OCI-LY1 (cell line): ENCODE measurements around the gene LDLRAD2.

Source experiments
- H2AFZ ChIP-seq: fragments of 200-600 bp; sonication (generic), shearing (Covaris generic); 2 replicates; pipeline ENCODE4 v1.6.0; 2014; ENCODE audit warnings: antibody characterized with exemption, mild to moderate bottlenecking, low read length
- H3F3A ChIP-seq: fragments of 200-600 bp; sonication (generic), shearing (Covaris generic); 2 replicates; pipeline ENCODE4 v1.6.0; 2014; ENCODE audit warnings: mild to moderate bottlenecking, antibody characterized with exemption, low read length, moderate library complexity; ENCODE audit not compliant: insufficient read depth
- H3K27ac ChIP-seq: fragments of 200-600 bp; sonication (generic); 2 replicates; pipeline ENCODE4 v1.5.1; 2014; ENCODE audit warnings: low read length, mixed run types, mild to moderate bottlenecking, low read depth; ENCODE audit not compliant: poor library complexity, severe bottlenecking
- H3K27me3 ChIP-seq: fragments of 200-600 bp; sonication (generic); 2 replicates; pipeline ENCODE4 v1.6.0; 2014; ENCODE audit warnings: antibody characterized with exemption, mild to moderate bottlenecking, low read length, moderate library complexity; ENCODE audit not compliant: insufficient read depth
- H3K36me3 ChIP-seq: fragments of 200-600 bp; sonication (generic); 2 replicates; pipeline ENCODE4 v1.6.1; 2014; ENCODE audit warnings: mild to moderate bottlenecking, antibody characterized with exemption, low read length, moderate library complexity, mixed read lengths; ENCODE audit not compliant: insufficient read depth
- H3K4me1 ChIP-seq: fragments of 200-600 bp; sonication (generic); 2 replicates; pipeline ENCODE4 v1.5.1; 2014; ENCODE audit warnings: mild to moderate bottlenecking, low read length, moderate library complexity; ENCODE audit not compliant: insufficient read depth, severe bottlenecking
- H3K4me2 ChIP-seq: fragments of 200-600 bp; sonication (generic), shearing (Covaris generic); 2 replicates; pipeline ENCODE4 v1.6.1; 2014; ENCODE audit warnings: low read length
- H3K4me3 ChIP-seq: fragments of 200-600 bp; sonication (generic); 2 replicates; pipeline ENCODE4 v1.5.1; 2014; ENCODE audit warnings: low read length, low read depth, mild to moderate bottlenecking, mixed read lengths; ENCODE audit not compliant: poor library complexity, severe bottlenecking
- H3K79me2 ChIP-seq: fragments of 200-600 bp; shearing (Covaris generic); 2 replicates; pipeline ENCODE4 v1.6.1; 2016; ENCODE audit warnings: mixed run types, low read length, mixed read lengths; ENCODE audit not compliant: insufficient read depth
- H3K9ac ChIP-seq: fragments of 200-600 bp; sonication (generic), shearing (Covaris generic); 2 replicates; pipeline ENCODE4 v1.6.1; 2014; ENCODE audit warnings: mild to moderate bottlenecking, low read length, mixed read lengths
- H3K9me2 ChIP-seq: fragments of 200-600 bp; sonication (generic), shearing (Covaris generic); 2 replicates; pipeline ENCODE4 v1.6.1; 2014; ENCODE audit warnings: low read depth, mild to moderate bottlenecking, low read length, mixed read lengths
- H3K9me3 ChIP-seq: fragments of 200-600 bp; shearing (Covaris generic); 2 replicates; pipeline ENCODE4 v1.6.1; 2014; ENCODE audit warnings: low read length, mixed read lengths
- H4K20me1 ChIP-seq: fragments of 200-600 bp; sonication (generic), shearing (Covaris generic); 2 replicates; pipeline ENCODE4 v1.6.0; 2016; ENCODE audit warnings: mild to moderate bottlenecking, low read length; ENCODE audit not compliant: insufficient read depth
- EZH2 ChIP-seq: fragments of 200-600 bp; sonication (generic), shearing (Covaris generic); IDR thresholded peaks from 2 replicates; pipeline ENCODE4 v1.8.0; 2017; ENCODE audit warnings: borderline replicate concordance, mixed run types, mild to moderate bottlenecking, antibody characterized with exemption, low read length, moderate library complexity, mixed read lengths
- TF ChIP-seq, protein P1 (sequence below): fragments of 200-600 bp; sonication (generic), shearing (Covaris generic); IDR thresholded peaks from 2 replicates; pipeline ENCODE4 v1.5.1; 2017; ENCODE audit warnings: mild to moderate bottlenecking, antibody characterized with exemption, low read length, moderate library complexity, mixed read lengths

LDLRAD2 gene

DNA sequence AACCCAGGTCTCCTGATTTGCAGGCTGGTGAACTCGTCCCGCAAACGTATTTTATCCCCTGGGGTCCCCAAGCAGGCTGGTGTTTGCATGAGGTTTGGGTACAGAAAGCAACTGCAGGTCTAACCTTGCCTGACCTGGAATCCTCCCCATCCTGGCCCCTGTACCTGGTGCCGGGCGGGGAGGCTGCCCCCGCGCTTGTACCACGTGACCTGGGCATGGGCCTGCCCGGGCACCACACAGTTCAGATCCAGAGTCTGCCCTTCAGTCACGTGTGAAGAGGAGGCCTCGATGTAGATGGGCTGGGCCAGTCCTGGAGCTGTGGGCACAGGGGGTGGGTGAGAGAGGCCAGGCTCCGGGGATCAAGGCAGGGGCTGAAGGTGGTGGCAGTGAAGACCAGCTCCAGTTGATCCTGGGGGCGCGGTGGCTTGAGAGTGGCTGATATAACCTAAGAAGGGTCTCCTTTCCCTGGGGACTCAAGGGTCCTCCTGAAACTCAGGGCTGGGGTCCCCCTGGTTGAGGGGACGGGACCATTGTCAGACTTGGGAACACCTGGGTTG lies 30.6 kb downstream of the LDLRAD2 start:
- Histone ChIP-seq H4K20me1 (no peaks in the 10 kb centered on the region), H3K36me3 (no peaks in the 10 kb centered on the region)

DNA sequence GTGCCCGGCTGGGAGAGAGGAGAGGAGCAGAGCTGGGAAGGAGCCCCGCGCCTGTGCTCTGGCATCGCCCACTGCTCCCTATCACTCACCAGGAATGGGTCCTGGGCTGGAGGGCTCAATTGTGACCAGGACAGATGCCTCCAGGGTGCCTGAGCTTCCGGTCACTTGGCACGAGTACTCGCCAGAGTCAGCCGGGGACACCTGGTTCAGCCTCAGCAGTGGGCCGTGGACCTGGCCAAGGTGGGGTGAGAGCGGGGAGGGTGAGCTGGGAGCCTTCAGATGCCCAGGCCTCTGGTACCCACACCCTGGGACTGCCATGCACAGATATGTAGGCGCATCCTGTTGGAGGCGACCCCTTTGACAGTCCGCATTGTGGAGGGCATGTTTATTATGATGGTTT lies 31.1 kb downstream of the LDLRAD2 start:
- Histone ChIP-seq H3K27ac (no peak overlapping the region), H3K4me3 (no peak overlapping the region), H3F3A (no peaks in the 10 kb centered on the region), H3K4me1 (no peaks in the 10 kb centered on the region), H3K79me2 (no peaks in the 10 kb centered on the region), H3K9me3 (no peaks in the 10 kb centered on the region), H3K36me3 (no peaks in the 10 kb centered on the region), H3K27me3 (no peaks in the 10 kb centered on the region; the same call in 1 of the 2 replicates), H4K20me1 (no peaks in the 10 kb centered on the region), H3K9me2 (no peaks in the 10 kb centered on the region), H2AFZ (no peak overlapping the region), H3K4me2 (no peak overlapping the region), H3K9ac (no peak overlapping the region)
- TF ChIP-seq, protein P1, sequence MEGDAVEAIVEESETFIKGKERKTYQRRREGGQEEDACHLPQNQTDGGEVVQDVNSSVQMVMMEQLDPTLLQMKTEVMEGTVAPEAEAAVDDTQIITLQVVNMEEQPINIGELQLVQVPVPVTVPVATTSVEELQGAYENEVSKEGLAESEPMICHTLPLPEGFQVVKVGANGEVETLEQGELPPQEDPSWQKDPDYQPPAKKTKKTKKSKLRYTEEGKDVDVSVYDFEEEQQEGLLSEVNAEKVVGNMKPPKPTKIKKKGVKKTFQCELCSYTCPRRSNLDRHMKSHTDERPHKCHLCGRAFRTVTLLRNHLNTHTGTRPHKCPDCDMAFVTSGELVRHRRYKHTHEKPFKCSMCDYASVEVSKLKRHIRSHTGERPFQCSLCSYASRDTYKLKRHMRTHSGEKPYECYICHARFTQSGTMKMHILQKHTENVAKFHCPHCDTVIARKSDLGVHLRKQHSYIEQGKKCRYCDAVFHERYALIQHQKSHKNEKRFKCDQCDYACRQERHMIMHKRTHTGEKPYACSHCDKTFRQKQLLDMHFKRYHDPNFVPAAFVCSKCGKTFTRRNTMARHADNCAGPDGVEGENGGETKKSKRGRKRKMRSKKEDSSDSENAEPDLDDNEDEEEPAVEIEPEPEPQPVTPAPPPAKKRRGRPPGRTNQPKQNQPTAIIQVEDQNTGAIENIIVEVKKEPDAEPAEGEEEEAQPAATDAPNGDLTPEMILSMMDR, result no peak
- no peak for TF ChIP-seq EZH2

More for the DNA sequence above, 30.6 kb downstream of the LDLRAD2 start:
- Histone ChIP-seq H3K79me2 (no peaks in the 10 kb centered on the region), H3K27me3 (no peaks in the 10 kb centered on the region; the same call in 1 of the 2 replicates), H3K27ac (no peak overlapping the region), H3K9me2 (no peaks in the 10 kb centered on the region), H3K9me3 (no peaks in the 10 kb centered on the region), H3F3A (no peaks in the 10 kb centered on the region), H3K4me3 (no peak overlapping the region), H3K4me1 (no peaks in the 10 kb centered on the region), H3K9ac (no peak overlapping the region), H3K4me2 (no peak overlapping the region), H2AFZ (no peak overlapping the region)
- TF ChIP-seq EZH2, result no peak
- TF ChIP-seq, protein P1, result no peak

DNA sequence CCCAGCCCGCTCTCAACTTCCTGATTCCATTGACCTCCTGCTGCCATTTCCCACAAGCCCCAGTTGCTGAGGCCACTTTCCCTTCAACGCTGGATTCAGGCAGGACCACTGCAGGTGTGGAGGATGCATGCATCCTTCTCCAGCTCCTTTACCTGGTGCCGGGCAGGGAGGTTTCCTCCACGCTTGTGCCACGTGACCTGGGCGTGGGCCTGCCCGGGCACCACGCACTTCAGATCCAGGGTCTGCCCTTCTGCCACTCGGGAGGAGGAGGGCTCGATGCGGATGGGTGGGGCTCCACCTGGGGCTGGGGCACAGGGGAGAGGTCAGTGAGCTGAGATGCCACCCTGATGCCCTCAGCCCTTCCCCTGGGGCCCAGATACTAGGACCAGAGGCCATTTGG lies 31.9 kb downstream of the LDLRAD2 start:
- no peak overlapping the region for H3K27ac ChIP-seq
- TF ChIP-seq EZH2, result no peak
- TF ChIP-seq, protein P1, result no peak
- H3K79me2 ChIP-seq, result no peaks in the 10 kb centered on the region
- no peak overlapping the region for H3K4me3 ChIP-seq
- H3K4me2 ChIP-seq, result no peak overlapping the region
- H3K4me1 ChIP-seq, result no peaks in the 10 kb centered on the region
- no peaks in the 10 kb centered on the region for H3F3A ChIP-seq
- no peaks in the 10 kb centered on the region; the same call in none of the 2 replicates for H3K27me3 ChIP-seq
- no peaks in the 10 kb centered on the region for H3K36me3 ChIP-seq
- no peaks in the 10 kb centered on the region for H3K9me3 ChIP-seq
- H3K9me2 ChIP-seq, result no peaks in the 10 kb centered on the region
- no peaks in the 10 kb centered on the region for H4K20me1 ChIP-seq
- H2AFZ ChIP-seq, result no peak overlapping the region
- no peak overlapping the region for H3K9ac ChIP-seq
